Body of pancreas (tissue), 4 donors: ENCODE measurements around the gene CLDN12. TPM values are rescaled to one million over a fixed set of nuclear protein-coding genes. Genes with fewer than 3 reads are reported as not detected.
"Not testable (repeated sequence)": the region's sequence is repeated elsewhere in the genome, so short reads cannot be mapped to it uniquely, and the experiment has no call there.

Source experiments
- ATAC-seq: fragments of 150-250 bp; one replicate; pipeline ENCODE4 v1.9.1; 2016
- DNase-seq, 4 donors: peaks; one replicate each; pipeline ENCODE4 v3.0.0-alpha.2; 2019
- H3K27ac ChIP-seq, 4 donors: fragments of 200-600 bp; sonication (generic); 1 replicate in 3 of 4; 2 replicates in 1 of 4; pipeline versions ENCODE4 v1.5.1 to v1.6.1; 2016 to 2019; ENCODE audit warnings: mild to moderate bottlenecking in 1 of 4, mixed read lengths in 1 of 4, moderate library complexity in 1 of 4
- H3K27me3 ChIP-seq, 2 donors: fragments of 200-600 bp; sonication (generic); one replicate each; pipeline ENCODE4 v1.6.0; 2016; ENCODE audit warnings: mild to moderate bottlenecking in 1 of 2
- H3K36me3 ChIP-seq, 2 donors: fragments of 200-600 bp; sonication (generic); replicated peaks in 1 of 2; 2 replicates each; pipeline ENCODE4 v1.5.1; 2016; ENCODE audit warnings: low read depth in 2 of 2; ENCODE audit not compliant: insufficient read depth in 1 of 2
- H3K4me1 ChIP-seq: fragments of 200-600 bp; sonication (generic); one replicate; pipeline ENCODE4 v1.6.0; 2016
- H3K4me3 ChIP-seq, 2 donors: fragments of 200-600 bp; sonication (generic); 1 replicate in 1 of 2; 2 replicates in 1 of 2; pipeline ENCODE4 v1.5.1; 2016 to 2019
- H3K9me3 ChIP-seq, 3 donors: fragments of 200-600 bp; sonication (generic); 1 replicate in 2 of 3; 2 replicates in 1 of 3; pipeline ENCODE4 v1.5.1; 2016
- CTCF ChIP-seq, 7 experiments: fragments of 450-650 bp in 4 of 7; fragments of 200-600 bp in 3 of 7; sonication (generic) in 3 of 7; IDR thresholded peaks; one replicate each; pipeline ENCODE4 v1.5.1; 2016 to 2019; ENCODE audit warnings: antibody characterized with exemption in 7 of 7
- POLR2A ChIP-seq, 3 donors: fragments of 450-650 bp; IDR thresholded peaks; one replicate each; pipeline ENCODE4 v1.6.1; 2016; ENCODE audit warnings: antibody characterized with exemption in 3 of 3, mild to moderate bottlenecking in 2 of 3
- WGBS, 2 donors: methylation state at CpG; one replicate each; pipeline ENCODE4 v1.1.5; 2017; 5-methylcytosine and 5-hydroxymethylcytosine counted together
- intact Hi-C: fragments of 100-400 bp; cut with DNase I; formaldehyde crosslinking; loops from one replicate; pipeline ENCODE4 v1.15.1; 2023
- total RNA-seq, 2 donors: library from RNA; depleted of rRNA; stranded (reverse); fragments of >200 nt; gene quantifications; one replicate each; pipeline ENCODE4 v1.1.0, GENCODE V29; 2016

Gene CLDN12
- total RNA-seq, 2 donors from 2014 or later: 18.1 to 25.2 TPM

- Histone ChIP-seq H3K27ac (no peak overlapping the region), H3K4me1 (peaks cover 24% of the 10 kb centered on the region), H3K27me3 (no peaks in the 10 kb centered on the region), H3K36me3 (no peaks in the 10 kb centered on the region), H3K9me3 (no peaks in the 10 kb centered on the region), H3K4me3 (no peak overlapping the region)
- intact Hi-C loops: no loop called here
- TF ChIP-seq CTCF (IDR thresholded peaks at IDR 0.05): no peak
- TF ChIP-seq POLR2A (IDR thresholded peaks at IDR 0.05): no peak
- WGBS, 2 donors: 59 to 63% methylated on average over 2 of the region's 2 CpGs
- no peak for ATAC-seq
- DNase-seq: no peak
These were observed 54.8 kb downstream of the CLDN12 start for GRCh38 chr7:90458104-90458503.

- no peaks in the 10 kb centered on the region for H3K36me3 ChIP-seq
- no peak for TF ChIP-seq CTCF (IDR thresholded peaks at IDR 0.05)
- TF ChIP-seq POLR2A (IDR thresholded peaks at IDR 0.05): no peak
These were observed 56.6 kb downstream of the CLDN12 start for GRCh38 chr7:90459888-90460287.

GRCh38 chr7:90461219-90461618, 58.0 kb downstream of the CLDN12 start:
- TF ChIP-seq POLR2A (IDR thresholded peaks at IDR 0.05) (no peak), CTCF (IDR thresholded peaks at IDR 0.05) (no peak)
- H3K36me3 ChIP-seq: no peaks in the 10 kb centered on the region
- H3K4me1 ChIP-seq: peaks cover 7% of the 10 kb centered on the region
- no peaks in the 10 kb centered on the region for H3K27me3 ChIP-seq
- intact Hi-C loops: no loop called here
- ATAC-seq (peak; percentile 66), DNase-seq (peak in 3 of 4 donors; percentile 13 to 16 (median 13))
- no peak overlapping the region for H3K4me3 ChIP-seq
- H3K27ac ChIP-seq: peak overlapping the region in 3 of 4 donors; percentile 4 to 48 (median 23)
- no peaks in the 10 kb centered on the region for H3K9me3 ChIP-seq

More at GRCh38 chr7:90459888-90460287, 56.6 kb downstream of the CLDN12 start:
- Histone ChIP-seq H3K4me1 (peaks cover 11% of the 10 kb centered on the region), H3K9me3 (no peaks in the 10 kb centered on the region), H3K27ac (no peak overlapping the region), H3K4me3 (no peak overlapping the region), H3K27me3 (no peaks in the 10 kb centered on the region)
- DNase-seq (no peak), ATAC-seq (no peak)
- 88 to 95% methylated on average over 4 of the region's 4 CpGs for WGBS, 2 donors
- intact Hi-C loops: no loop called here

- 17 to 23% methylated on average over 4 of the region's 4 CpGs for WGBS, 2 donors
These were observed 59.9 kb downstream of the CLDN12 start for GRCh38 chr7:90463151-90463628.

More at GRCh38 chr7:90463151-90463628, 59.9 kb downstream of the CLDN12 start:
- Histone ChIP-seq H3K27ac (peak overlapping the region in 3 of 4 donors; percentile 68 to 71 (median 71)), H3K4me3 (peak overlapping the region; percentile 6 to 15)
- H3K9me3 ChIP-seq, intact Hi-C loops, H3K36me3 ChIP-seq, H3K4me1 ChIP-seq, H3K27me3 ChIP-seq: not testable (repeated sequence)
- peak; percentile 64 for ATAC-seq
- TF ChIP-seq CTCF (IDR thresholded peaks at IDR 0.05): peak in 1 of 7 experiments; percentile 16
- peak in 2 of 4 donors; percentile 13 to 27 for DNase-seq

Other genes starting within 250 kb of the CLDN12 start
- gene STEAP1, start 249.0 kb upstream of the CLDN12 start, total RNA-seq: 10 to 100 TPM in 1 of 2 donors, 1 to 10 TPM in 1; 3.0 to 12.7 TPM
- 10 to 100 TPM in 1 of 2 donors, 1 to 10 TPM in 1; 9.2 to 12.7 TPM for gene STEAP2, start 191.7 kb upstream of the CLDN12 start, total RNA-seq
- 10 to 100 TPM; 16.6 to 26.4 TPM for gene CFAP69, start 158.3 kb upstream of the CLDN12 start, total RNA-seq
- gene FAM237B, start 82.2 kb upstream of the CLDN12 start, total RNA-seq: not detected
- gene GTPBP10, start 56.7 kb upstream of the CLDN12 start, total RNA-seq: 10 to 100 TPM in 1 of 2 donors, 1 to 10 TPM in 1; 3.6 to 20.8 TPM
- gene PTTG1IP2, start 66.2 kb downstream of the CLDN12 start, total RNA-seq: not detected
- gene CDK14, start 192.9 kb downstream of the CLDN12 start, total RNA-seq: 10 to 100 TPM; 21.8 to 35.6 TPM